Measurements from ENCODE around the gene ATP10A. TPM values are rescaled to one million over a fixed set of nuclear protein-coding genes. Genes with fewer than 3 reads are reported as not detected.

The ATP10A gene
- total and polyA plus RNA-seq, 9 of the 15 experiments (the other 6 are each of a cell fraction or from before 2014, with no cell fraction given): 0.09 TPM; not detected in 8

DNA sequence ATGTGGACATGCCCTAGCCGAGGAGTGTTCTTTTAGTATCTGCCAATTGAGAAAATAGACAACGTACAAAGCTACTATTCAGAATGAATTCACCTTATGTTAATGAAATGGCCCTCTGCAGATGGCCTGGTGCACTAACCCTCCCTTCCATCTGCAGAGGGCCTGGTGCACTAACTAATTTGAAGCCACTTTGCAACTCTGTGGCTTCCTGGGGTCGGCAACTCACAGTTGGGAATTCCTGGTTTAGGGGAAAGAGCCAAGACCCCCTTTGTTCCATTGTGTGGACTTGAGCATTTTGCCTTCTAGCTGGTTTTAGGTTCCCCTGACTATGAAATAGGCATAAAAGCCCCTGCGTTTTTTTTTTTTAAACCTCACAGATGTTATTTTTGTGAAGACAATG is 220.0 kb downstream of the ATP10A start:
- H3K27ac ChIP-seq (ENCODE audit: extremely low read depth, low read depth, low read length): no peak overlapping the region
- no peak overlapping the region for H3K4me2 ChIP-seq (ENCODE audit: insufficient read depth, low read length)
- no peaks in the 10 kb centered on the region for H4K20me1 ChIP-seq (replicated peaks; ENCODE audit: control insufficient read depth, insufficient read depth, low read length)
- H2AFZ ChIP-seq (ENCODE audit: low read depth, low read length): no peak overlapping the region
- no peak for TF ChIP-seq BACH1 (tag; IDR thresholded peaks at IDR 0.05)
- no peak for TF ChIP-seq RB1 (IDR thresholded peaks at IDR 0.05; ENCODE audit: low read depth)
- TF ChIP-seq ELF2 (CRISPR knock-in tag; IDR thresholded peaks at IDR 0.05): no peak
- TF ChIP-seq MAFF (IDR thresholded peaks at IDR 0.05; ENCODE audit: low read length): no peak
- no peak for TF ChIP-seq SREBF1 (IDR thresholded peaks at IDR 0.05; ENCODE audit: borderline replicate concordance, low read depth, low read length)
- no peaks in the 10 kb centered on the region for H3K9me1 ChIP-seq (ENCODE audit: control insufficient read depth, insufficient read depth, low read length)
- in situ Hi-C loops (cut with MboI) (no loop called here), intact Hi-C loops (cut with micrococcal nuclease) (no loop called here)
- BruUV-seq (replicated peaks): no TSS peak
- no peaks in the 10 kb centered on the region; a peak in 1 of 5 replicates for H3K27me3 ChIP-seq (ENCODE audit: control insufficient read depth in 2 of 2, insufficient read depth in 2 of 2, low read length in 2 of 2)
- H3K36me3 ChIP-seq (ENCODE audit: control insufficient read depth, insufficient read depth, low read length): no peaks in the 10 kb centered on the region
- H3K4me1 ChIP-seq (replicated peaks in 1 of 2; ENCODE audit: control insufficient read depth in 2 of 2, insufficient read depth in 2 of 2, low read length in 2 of 2): no peaks in the 10 kb centered on the region
- ChIA-PET POLR2A (no interaction called here), CTCF (ENCODE audit: low intra/inter-chr PET ratio) (no interaction called here)
- no peak overlapping the region for H3K9ac ChIP-seq (ENCODE audit: insufficient read depth in 1 of 2, low read depth in 2 of 2, low read length in 2 of 2)
- WGBS (ENCODE audit: insufficient coverage, low coverage, missing lambda C conversion rate): 0% methylated on average over 3 of the region's 4 CpGs
- DNase-seq (ENCODE audit: extremely low read depth in 1 of 4, low spot score in 3 of 4) (no peak), FAIRE-seq (no peak), ATAC-seq (no peak)
- no peak overlapping the region for H3K4me3 ChIP-seq
- H3K9me3 ChIP-seq (replicated peaks; ENCODE audit: control insufficient read depth, insufficient read depth, low read depth, low read length): no peaks in the 10 kb centered on the region
- no peaks in the 10 kb centered on the region for H3K79me2 ChIP-seq (ENCODE audit: control insufficient read depth, insufficient read depth, low read length)

DNA sequence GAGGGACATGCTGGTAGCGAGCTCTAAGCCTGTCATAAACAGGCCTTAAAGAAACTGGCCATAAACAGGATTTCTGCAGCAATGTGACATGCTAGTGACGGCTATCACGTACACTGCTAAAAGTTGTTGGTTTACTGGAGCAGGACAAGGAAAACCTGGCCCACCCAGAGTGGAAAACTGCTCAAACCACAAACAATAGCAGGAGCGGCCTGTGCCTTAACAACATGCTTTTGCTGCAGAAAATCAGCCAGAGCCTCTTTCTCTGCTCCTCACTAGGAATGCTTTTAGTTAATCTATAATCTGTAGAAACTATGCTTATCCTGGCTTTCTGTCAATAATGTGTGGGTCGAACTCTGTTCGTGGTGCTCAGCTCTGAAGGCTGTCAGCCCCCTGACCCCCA is 221.4 kb downstream of the ATP10A start:
- BruUV-seq (replicated peaks): no TSS peak
- in situ Hi-C loops (cut with MboI) (no loop called here), intact Hi-C loops (cut with micrococcal nuclease) (no loop called here)
- ATAC-seq (no peak), DNase-seq (ENCODE audit: extremely low read depth in 1 of 4, low spot score in 3 of 4) (no peak), FAIRE-seq (no peak)
- Histone ChIP-seq H4K20me1 (replicated peaks; ENCODE audit: control insufficient read depth, insufficient read depth, low read length) (no peaks in the 10 kb centered on the region), H3K9me3 (replicated peaks; ENCODE audit: control insufficient read depth, insufficient read depth, low read depth, low read length) (no peaks in the 10 kb centered on the region), H3K4me2 (ENCODE audit: insufficient read depth, low read length) (no peak overlapping the region), H3K27me3 (ENCODE audit: control insufficient read depth in 2 of 2, insufficient read depth in 2 of 2, low read length in 2 of 2) (no peaks in the 10 kb centered on the region; a peak in 1 of 5 replicates), H3K27ac (ENCODE audit: extremely low read depth, low read depth, low read length) (no peak overlapping the region), H3K9ac (ENCODE audit: insufficient read depth in 1 of 2, low read depth in 2 of 2, low read length in 2 of 2) (no peak overlapping the region), H3K36me3 (ENCODE audit: control insufficient read depth, insufficient read depth, low read length) (no peaks in the 10 kb centered on the region), H3K9me1 (ENCODE audit: control insufficient read depth, insufficient read depth, low read length) (no peaks in the 10 kb centered on the region), H3K4me3 (no peak overlapping the region), H3K4me1 (replicated peaks in 1 of 2; ENCODE audit: control insufficient read depth in 2 of 2, insufficient read depth in 2 of 2, low read length in 2 of 2) (no peaks in the 10 kb centered on the region), H2AFZ (ENCODE audit: low read depth, low read length) (no peak overlapping the region), H3K79me2 (ENCODE audit: control insufficient read depth, insufficient read depth, low read length) (no peaks in the 10 kb centered on the region)
- ChIA-PET POLR2A (no interaction called here), CTCF (ENCODE audit: low intra/inter-chr PET ratio) (no interaction called here)
- 1% methylated on average over 6 of the region's 6 CpGs for WGBS (ENCODE audit: insufficient coverage, low coverage, missing lambda C conversion rate)
- TF ChIP-seq STAT5B (CRISPR knock-in tag; IDR thresholded peaks at IDR 0.05) (no peak), ZNF12 (CRISPR knock-in tag; IDR thresholded peaks at IDR 0.05) (no peak), KLF6 (CRISPR knock-in tag; IDR thresholded peaks at IDR 0.05; ENCODE audit: borderline replicate concordance) (no peak), SAP30 (IDR thresholded peaks at IDR 0.05; ENCODE audit: borderline replicate concordance, insufficient read depth, low read depth, low read length, poor library complexity, severe bottlenecking) (no peak), THRAP3 (IDR thresholded peaks at IDR 0.05; ENCODE audit: borderline replicate concordance) (no peak), SRSF1 (IDR thresholded peaks at IDR 0.05; ENCODE audit: low read depth, low read length) (no peak), U2AF1 (optimal IDR thresholded peaks at IDR 0.05; ENCODE audit: low read depth, low read length) (no peak), BRCA1 (IDR thresholded peaks at IDR 0.05) (no peak), BRCA1 (CRISPR knock-in tag; IDR thresholded peaks at IDR 0.05) (no peak), ZNF143 (CRISPR knock-in tag; IDR thresholded peaks at IDR 0.05) (no peak), RAD21 (CRISPR knock-in tag; conservative IDR thresholded peaks at IDR 0.05 in 1 of 2, IDR thresholded peaks at IDR 0.05 in 1 of 2) (no peak), RUNX1 (IDR thresholded peaks at IDR 0.05; ENCODE audit: low read depth) (no peak), HMG20A (CRISPR knock-in tag; conservative IDR thresholded peaks at IDR 0.05) (no peak), EZH2 (IDR thresholded peaks at IDR 0.05; ENCODE audit: borderline replicate concordance, low read depth, low read length) (no peak), CBFA2T2 (conservative IDR thresholded peaks at IDR 0.05) (no peak), PHB (CRISPR knock-in tag; IDR thresholded peaks at IDR 0.05) (no peak), EP300 (IDR thresholded peaks at IDR 0.05; ENCODE audit: low read length) (no peak)
